Measurements from ENCODE around the gene TTC12.
"Not testable (repeated sequence)": the region's sequence is repeated elsewhere in the genome, so short reads cannot be mapped to it uniquely, and the experiment has no call there.

Gene TTC12

DNA sequence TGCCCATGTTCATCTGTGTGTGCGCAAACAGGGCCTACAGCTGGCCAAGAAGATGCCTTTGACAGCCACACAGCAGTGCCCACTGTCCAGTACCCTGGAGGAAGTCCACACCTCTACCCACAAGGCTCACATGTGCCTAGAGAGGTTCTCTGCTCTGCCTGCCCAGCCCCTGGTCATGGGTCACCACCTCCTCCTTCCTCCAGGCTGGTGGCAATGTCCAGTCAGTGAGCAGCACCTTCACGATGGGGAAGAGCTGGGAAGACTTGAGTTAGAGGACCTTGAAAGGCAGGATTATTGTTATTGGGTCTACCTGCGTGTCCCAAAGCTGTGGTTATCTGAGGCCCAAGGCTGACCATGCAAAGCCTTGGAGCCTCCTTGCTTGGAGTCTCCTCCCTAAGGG, 28.4 kb upstream of the TTC12 start:
- DNase-seq (ENCODE audit: low read depth): no peak

GRCh38 chr11:113286509-113287497, 27.6 kb upstream of the TTC12 start:
- DNase-seq (ENCODE audit: low read depth): no peak

GRCh38 chr11:113287801-113288200, 26.6 kb upstream of the TTC12 start:
- no peak for DNase-seq (ENCODE audit: low read depth)

GRCh38 chr11:113288286-113288863, 26.0 kb upstream of the TTC12 start:
- DNase-seq (ENCODE audit: low read depth): no peak

DNA sequence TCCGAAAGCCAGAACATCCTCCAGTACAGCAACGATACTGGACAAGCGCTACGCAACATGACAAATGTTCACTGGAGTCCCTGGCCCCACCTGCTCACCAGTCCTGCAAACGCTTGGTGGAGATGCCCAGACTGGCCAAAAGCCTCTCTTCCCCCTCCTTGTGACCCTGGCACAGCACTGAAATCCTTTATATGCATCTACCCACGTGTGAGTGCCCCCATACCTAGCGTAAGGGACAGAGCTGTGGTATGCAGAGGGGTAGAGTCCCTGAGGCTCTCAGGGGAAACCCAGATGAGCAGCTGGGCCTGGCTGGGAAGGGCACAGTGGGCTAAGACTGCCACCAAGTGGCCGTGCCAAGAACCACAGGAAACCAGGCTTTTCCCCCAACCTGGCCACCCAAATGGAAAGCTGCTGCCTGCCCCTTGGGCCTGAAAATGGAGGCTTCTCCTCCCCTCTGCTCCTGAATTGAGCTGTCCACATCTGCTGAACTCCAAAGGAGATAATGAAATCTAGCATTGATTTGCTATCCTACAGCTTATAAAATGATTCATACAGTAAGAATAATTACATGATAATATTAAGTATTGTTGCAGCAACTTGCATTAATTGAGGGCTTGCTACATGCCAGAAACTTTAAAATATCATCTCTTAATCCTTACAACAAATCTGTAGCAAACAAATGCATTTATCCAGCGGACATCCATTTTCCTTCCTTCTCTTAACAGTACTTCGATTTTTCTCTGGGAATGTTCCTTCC, 24.8 kb upstream of the TTC12 start:
- no peak for DNase-seq (ENCODE audit: low read depth)

DNA sequence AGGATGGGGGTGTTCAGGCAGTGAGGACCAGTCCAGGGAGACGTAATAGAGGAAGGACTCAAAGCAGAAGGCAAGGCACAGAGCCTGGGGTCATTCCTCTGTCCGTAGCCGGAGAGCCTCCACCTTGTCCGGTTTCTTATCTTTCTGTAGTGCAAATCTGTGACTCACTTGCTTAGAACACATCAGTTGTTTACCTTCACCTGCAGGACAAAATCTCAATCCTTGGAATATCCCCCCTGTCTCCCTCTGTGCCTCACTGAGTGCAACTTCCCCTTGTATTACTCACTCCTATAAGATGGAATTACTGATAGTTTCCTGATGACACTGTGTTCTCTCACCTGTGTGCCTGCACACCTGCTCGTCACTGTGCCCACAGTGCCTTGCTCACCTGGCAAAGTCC, 20.4 kb upstream of the TTC12 start:
- DNase-seq (ENCODE audit: low read depth): no peak

GRCh38 chr11:113295993-113296392, 18.4 kb upstream of the TTC12 start:
- DNase-seq (ENCODE audit: low read depth): no peak

DNA sequence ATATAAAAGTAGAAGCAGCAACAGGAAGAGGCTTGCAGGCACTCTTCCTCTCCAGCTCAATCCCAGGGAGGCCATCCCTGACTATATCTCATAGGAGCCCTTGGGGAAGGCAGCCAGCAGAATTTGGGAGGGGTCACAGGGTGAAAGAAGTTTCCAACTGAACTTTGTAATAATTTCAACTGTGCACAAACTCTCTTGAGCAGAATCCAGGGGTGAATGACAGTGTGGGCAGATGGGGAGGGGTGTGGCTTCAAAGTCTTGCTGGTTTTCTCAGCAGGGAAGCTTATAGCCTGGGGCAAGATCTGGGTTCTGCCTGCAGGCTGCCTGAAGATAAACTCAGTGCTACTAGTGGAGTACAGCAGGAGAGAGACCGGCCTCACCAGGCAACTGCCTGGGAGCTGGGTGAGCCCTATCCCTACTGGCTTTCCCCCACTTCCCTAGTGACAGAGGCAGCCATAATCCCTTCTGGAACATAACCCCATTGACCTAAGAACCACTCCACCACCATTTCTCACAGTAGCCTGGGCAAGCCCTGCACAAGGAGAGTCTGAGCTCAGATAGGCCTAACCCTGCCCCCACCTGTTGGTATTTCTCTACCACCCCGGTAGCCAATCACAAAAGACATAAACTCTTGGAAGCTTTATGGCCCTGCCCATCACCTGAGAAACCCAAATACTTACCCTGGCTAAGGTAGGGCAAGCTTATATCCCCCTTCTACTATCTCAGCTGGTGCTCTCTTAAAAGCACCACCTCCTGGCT, 17.8 kb upstream of the TTC12 start:
- no peak for DNase-seq (ENCODE audit: low read depth)

GRCh38 chr11:113298496-113298895, 15.9 kb upstream of the TTC12 start:
- DNase-seq (ENCODE audit: low read depth): not testable (repeated sequence)

DNA sequence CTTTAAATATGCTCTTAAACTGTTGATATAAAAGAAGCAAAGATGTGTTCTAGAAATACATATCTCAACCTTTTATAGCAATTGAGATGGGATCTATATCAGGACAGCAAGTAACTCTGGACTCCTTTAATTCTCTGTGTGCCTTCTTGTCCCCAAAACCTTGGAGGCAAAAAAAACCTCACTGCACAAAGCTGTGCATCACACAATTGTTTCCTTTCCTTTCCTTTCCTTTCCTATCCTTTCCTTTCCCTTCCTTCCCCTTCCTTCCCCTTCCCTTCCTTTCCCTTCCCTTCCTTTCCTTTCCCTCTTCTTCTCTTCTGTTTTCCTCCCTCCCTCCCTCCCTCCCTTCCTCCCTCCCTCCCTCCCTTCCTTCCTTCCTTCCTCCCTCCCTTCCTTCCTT, 9.5 kb upstream of the TTC12 start:
- no peak for DNase-seq (ENCODE audit: low read depth)

DNA sequence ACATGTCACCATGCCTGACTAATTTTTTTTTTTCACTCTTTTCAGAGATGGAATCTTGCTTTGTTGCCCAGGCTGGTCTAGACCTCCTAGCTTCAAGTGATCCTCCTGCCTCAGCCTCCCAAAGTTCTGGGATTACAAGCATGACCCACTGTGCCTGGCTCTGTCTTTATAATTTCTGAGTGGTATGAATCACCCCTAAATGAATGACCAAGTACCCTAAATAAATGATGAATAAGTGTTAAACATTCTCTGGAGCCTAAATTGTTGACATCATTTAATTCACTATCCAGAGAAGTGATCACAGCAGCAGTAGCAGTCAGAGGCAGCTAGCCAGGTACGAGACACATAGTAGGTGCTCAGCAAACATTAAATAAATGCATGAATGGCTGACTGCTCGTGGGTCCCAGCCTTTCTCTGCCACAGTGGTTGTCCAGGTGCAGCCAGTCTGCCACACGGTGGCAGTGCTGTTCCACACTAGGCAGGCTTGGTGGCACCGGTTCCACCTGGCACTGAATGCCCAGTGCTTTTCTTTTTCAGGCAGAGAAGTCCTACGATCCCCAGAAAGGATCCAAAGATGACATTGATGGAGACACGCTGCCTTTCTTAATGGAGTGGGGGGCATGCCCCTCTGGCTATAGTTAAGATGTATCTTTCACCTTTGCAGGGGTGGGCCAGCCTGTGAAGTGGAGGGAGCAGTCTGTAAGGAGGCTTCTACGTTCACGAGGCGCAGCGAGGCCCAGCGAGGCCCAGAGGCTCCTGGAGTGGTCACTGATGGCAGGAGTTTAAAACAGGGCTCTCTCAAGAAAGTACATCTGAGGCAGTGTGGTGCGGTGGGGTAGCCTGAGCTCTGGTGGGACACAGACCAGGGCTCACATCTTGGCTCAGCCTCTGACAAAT, 8.7 kb upstream of the TTC12 start:
- no peak for DNase-seq (ENCODE audit: low read depth)

DNA sequence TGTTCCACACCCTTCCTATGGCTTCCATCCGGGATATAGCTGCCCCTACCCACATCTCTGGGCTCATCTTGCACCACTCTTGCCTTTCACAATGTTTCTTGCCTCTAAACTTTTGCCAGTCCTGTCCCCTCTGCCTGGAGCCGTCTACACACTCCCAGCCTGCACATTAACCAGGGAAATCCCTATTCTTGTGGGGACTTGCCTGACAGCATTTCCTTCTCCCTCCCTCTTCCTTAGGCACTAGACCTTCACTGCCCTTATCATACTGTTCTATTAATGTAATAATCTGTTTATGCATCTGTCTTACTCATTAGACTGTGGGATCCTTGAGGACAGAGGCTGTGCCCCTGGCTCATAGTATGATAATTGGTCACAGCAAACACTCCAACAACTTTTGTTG, 5.8 kb upstream of the TTC12 start:
- no peak for DNase-seq (ENCODE audit: low read depth)

- no peak for DNase-seq (ENCODE audit: low read depth)
These were observed 2.8 kb upstream of the TTC12 start for GRCh38 chr11:113311536-113311935.

DNA sequence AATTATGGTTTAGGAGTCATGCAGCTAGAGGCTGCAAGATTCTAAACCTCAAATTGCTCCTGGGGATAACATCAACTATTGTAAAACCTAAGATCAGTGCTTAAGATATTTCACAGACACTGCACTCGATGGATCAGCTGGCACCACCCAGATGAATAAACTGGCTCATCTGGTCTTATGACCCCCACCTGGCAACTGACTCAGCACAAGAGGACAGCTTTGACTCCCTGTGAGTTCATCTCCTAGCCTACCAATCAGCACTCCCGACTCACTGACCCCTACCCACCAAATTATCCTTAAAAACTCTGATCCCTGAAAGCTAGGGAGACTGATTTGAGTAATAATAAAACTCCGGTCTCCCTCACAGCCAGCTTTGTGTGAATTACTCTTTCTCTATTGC, 782 bp upstream of the TTC12 start:
- DNase-seq (ENCODE audit: low read depth): no peak

DNA sequence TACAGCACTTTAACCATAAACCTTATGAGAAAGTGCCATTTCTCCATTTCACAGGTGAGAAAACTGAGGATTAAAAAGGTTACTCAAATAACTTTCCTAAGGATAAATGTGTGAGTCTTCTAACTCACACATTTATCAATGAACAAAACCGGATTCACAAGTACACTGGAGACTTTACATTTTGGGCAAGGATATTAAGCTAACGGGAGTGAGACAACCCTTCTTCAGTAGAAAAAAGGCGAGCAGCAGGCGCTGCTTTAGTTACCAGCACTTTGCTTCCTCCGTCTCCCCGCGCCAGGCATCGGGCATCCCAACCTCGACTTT, 356 bp upstream of the TTC12 start:
- DNase-seq (ENCODE audit: low read depth): no peak

DNA sequence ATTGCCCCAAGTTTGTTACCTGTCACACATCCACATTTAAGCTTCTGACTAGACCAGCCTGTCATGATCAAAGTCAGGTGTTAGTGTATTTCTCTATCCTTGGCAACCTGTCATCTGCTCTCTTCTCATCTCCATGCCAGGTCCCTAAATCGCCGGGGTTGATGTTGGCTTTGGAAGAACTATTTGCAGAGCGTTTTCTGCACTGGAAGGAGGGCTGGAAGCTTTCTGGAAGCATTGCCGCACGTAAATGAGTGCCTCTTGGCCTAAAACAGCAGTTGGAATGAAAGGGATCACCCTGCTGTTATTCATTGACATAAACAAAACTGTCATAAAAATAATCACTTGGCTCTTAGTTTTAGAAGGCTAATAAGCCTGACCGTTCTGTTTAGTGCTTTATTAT, 1.4 kb downstream of the TTC12 start:
- DNase-seq (ENCODE audit: low read depth): no peak

DNA sequence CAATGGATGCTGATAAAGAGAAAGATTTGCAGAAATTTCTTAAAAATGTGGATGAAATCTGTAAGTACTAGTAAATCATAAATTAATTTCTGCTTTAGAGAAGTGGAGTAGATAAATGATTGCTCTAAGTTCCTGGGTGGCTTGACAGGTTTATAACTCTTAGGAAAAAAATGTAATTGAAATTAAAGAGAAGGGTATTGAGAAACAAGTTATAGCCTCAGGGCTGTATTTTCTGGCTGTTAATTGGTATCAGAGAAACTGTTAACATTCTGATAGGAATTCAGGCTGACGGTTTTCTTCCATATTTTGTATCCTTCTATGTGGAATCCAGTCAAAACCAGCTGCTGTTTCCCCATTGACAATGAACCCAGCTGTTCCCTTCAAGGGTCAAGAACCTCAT, 1.9 kb downstream of the TTC12 start:
- DNase-seq (ENCODE audit: low read depth): no peak

DNA sequence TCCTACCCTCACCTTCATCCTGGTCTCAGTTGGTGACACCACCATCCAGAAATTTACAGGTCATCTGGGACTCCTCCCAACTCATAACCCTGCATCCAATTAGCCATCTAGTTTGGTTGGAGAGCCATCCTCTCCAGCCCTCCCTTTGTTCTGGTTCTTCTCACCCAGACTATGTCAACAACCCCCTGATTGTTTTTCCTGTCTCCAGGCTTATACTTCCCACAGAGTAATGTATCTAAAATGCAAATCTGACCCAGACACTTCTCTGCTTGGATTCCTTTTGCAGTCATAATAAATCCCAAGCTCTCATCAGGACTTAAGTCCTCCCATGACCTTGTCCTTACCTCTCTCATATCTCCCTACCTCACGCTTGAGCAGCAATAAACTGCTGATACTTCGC, 3.0 kb downstream of the TTC12 start:
- DNase-seq (ENCODE audit: low read depth): no peak

DNA sequence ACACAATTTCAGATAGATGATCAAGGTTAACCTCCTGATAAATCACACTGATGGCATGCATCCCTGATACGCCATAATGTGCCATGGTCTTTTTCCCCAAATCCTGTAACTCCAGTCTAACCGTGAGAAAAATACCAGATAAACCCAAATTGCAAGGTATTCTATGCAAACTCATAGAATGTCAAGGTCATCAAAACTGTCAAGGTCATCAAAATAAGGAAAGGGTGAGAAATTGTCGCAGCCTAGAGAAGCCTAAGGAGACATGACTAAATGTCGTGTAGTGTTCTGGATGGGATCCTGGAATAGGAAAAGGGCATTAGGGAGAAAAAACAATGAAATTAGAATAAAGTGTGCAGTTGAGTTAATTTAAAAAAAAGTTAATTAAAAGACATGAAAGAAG, 4.7 kb downstream of the TTC12 start:
- no peak for DNase-seq (ENCODE audit: low read depth)

GRCh38 chr11:113322158-113322557, 7.8 kb downstream of the TTC12 start:
- no peak for DNase-seq (ENCODE audit: low read depth)

GRCh38 chr11:113324250-113324649, 9.9 kb downstream of the TTC12 start:
- DNase-seq (ENCODE audit: low read depth): no peak
